H9 (cell line): ENCODE results near the gene AVPR2. TPM values are rescaled to one million over a fixed set of nuclear protein-coding genes. Genes with fewer than 3 reads are reported as not detected.

ENCODE experiments used
- DNase-seq: peaks from one replicate; pipeline ENCODE4 v3.0.0-alpha.2; 2017
- H2AFZ ChIP-seq: one replicate; pipeline ENCODE4 v1.6.1; 2013; ENCODE audit warnings: mild to moderate bottlenecking, low read length, control low read depth, moderate library complexity
- H2AK5ac ChIP-seq: 2 replicates; pipeline ENCODE4 v1.6.1; 2013; ENCODE audit warnings: low read length, control low read depth, mixed read lengths; ENCODE audit not compliant: insufficient read length
- H2BK120ac ChIP-seq: one replicate; pipeline ENCODE4 v1.6.1; 2013; ENCODE audit warnings: low read depth, mild to moderate bottlenecking, low read length, control low read depth, inconsistent platforms; ENCODE audit not compliant: poor library complexity, severe bottlenecking
- H2BK12ac ChIP-seq: 2 replicates; pipeline ENCODE4 v1.6.1; 2013; ENCODE audit warnings: low read length, control low read depth, mixed read lengths, low read depth; ENCODE audit not compliant: insufficient read length
- H2BK15ac ChIP-seq: 2 replicates; pipeline ENCODE4 v1.6.1; 2013; ENCODE audit warnings: low read depth, low read length, control low read depth
- H2BK20ac ChIP-seq: one replicate; pipeline ENCODE4 v1.6.1; 2013; ENCODE audit warnings: low read depth, mild to moderate bottlenecking, low read length, control low read depth, inconsistent platforms; ENCODE audit not compliant: poor library complexity, severe bottlenecking
- H2BK5ac ChIP-seq: 2 replicates; pipeline ENCODE4 v1.6.1; 2013; ENCODE audit warnings: low read length, control low read depth, mixed read lengths; ENCODE audit not compliant: insufficient read length
- H3K14ac ChIP-seq: 2 replicates; pipeline ENCODE4 v1.6.1; 2013; ENCODE audit warnings: low read length, control low read depth; ENCODE audit not compliant: insufficient read depth
- H3K18ac ChIP-seq: 2 replicates; pipeline ENCODE4 v1.6.1; 2013; ENCODE audit warnings: low read depth, mild to moderate bottlenecking, mixed read lengths, low read length, control low read depth; ENCODE audit not compliant: insufficient read length
- H3K23ac ChIP-seq: 2 replicates; pipeline ENCODE4 v1.6.1; 2013; ENCODE audit warnings: low read length, control low read depth, mixed read lengths, low read depth; ENCODE audit not compliant: insufficient read length
- H3K23me2 ChIP-seq: 2 replicates; pipeline ENCODE4 v1.6.1; 2013; ENCODE audit warnings: low read depth, mild to moderate bottlenecking, mixed read lengths, low read length, control low read depth; ENCODE audit not compliant: insufficient read length, poor library complexity, severe bottlenecking
- H3K27ac ChIP-seq: 2 replicates; pipeline ENCODE4 v1.5.1; 2013; ENCODE audit warnings: low read length, control low read depth, mixed read lengths, low read depth; ENCODE audit not compliant: insufficient read length
- H3K27me3 ChIP-seq: 2 replicates; pipeline ENCODE4 v1.6.1; 2013; ENCODE audit warnings: low read length, control low read depth, inconsistent platforms; ENCODE audit not compliant: insufficient read depth
- H3K4ac ChIP-seq: 2 replicates; pipeline ENCODE4 v1.6.1; 2013; ENCODE audit warnings: low read depth, mild to moderate bottlenecking, control low read depth, inconsistent platforms, low read length, moderate library complexity
- H3K4me1 ChIP-seq: 2 replicates; pipeline ENCODE4 v1.6.1; 2013; ENCODE audit warnings: low read length, control low read depth, inconsistent platforms; ENCODE audit not compliant: insufficient read depth
- H3K4me2 ChIP-seq: 2 replicates; pipeline ENCODE4 v1.6.1; 2013; ENCODE audit warnings: low read length, control low read depth, mixed read lengths; ENCODE audit not compliant: insufficient read length, insufficient read depth
- H3K56ac ChIP-seq: 2 replicates; pipeline ENCODE4 v1.6.1; 2013; ENCODE audit warnings: low read depth, mild to moderate bottlenecking, mixed read lengths, low read length, control low read depth; ENCODE audit not compliant: insufficient read length
- H3K79me1 ChIP-seq: 2 replicates; pipeline ENCODE4 v1.6.1; 2013; ENCODE audit warnings: low read depth, mild to moderate bottlenecking, moderate library complexity, low read length, control low read depth, inconsistent platforms; ENCODE audit not compliant: insufficient read depth, poor library complexity, severe bottlenecking
- H3K79me2 ChIP-seq: 2 replicates; pipeline ENCODE4 v1.6.1; 2013; ENCODE audit warnings: low read length, control low read depth, inconsistent platforms; ENCODE audit not compliant: insufficient read depth
- H3K9ac ChIP-seq: 2 replicates; pipeline ENCODE4 v1.6.1; 2013; ENCODE audit warnings: low read length, control low read depth, mixed read lengths; ENCODE audit not compliant: insufficient read length; ENCODE audit errors: extremely low read depth
- H3K9me3 ChIP-seq: one replicate; pipeline ENCODE4 v1.6.1; 2013; ENCODE audit warnings: low read depth, low read length, inconsistent platforms; ENCODE audit not compliant: control insufficient read depth
- H3T11ph ChIP-seq: one replicate; pipeline ENCODE4 v1.6.1; 2013; ENCODE audit warnings: mild to moderate bottlenecking, low read length, control low read depth, inconsistent platforms
- H4K20me1 ChIP-seq: one replicate; pipeline ENCODE4 v1.6.1; 2013; ENCODE audit not compliant: control insufficient read depth, insufficient read length, insufficient read depth
- H4K5ac ChIP-seq: 2 replicates; pipeline ENCODE4 v1.6.1; 2013; ENCODE audit warnings: low read depth, mild to moderate bottlenecking, mixed read lengths, low read length, control low read depth; ENCODE audit not compliant: insufficient read length
- H4K8ac ChIP-seq: replicated peaks from 2 replicates; pipeline ENCODE4 v1.6.1; 2013; ENCODE audit warnings: low read length, control low read depth, mixed read lengths, low read depth; ENCODE audit not compliant: insufficient read length
- H4K91ac ChIP-seq: 2 replicates; pipeline ENCODE4 v1.6.1; 2013; ENCODE audit warnings: low read depth, mild to moderate bottlenecking, moderate library complexity, mixed read lengths, low read length, control low read depth; ENCODE audit not compliant: insufficient read length
- H3K27ac Mint-ChIP-seq, 3 experiments: 2 replicates in 2 of 3; 3 replicates in 1 of 3; pipeline ENCODE4 v1.8.0; 2020 to 2021; ENCODE audit warnings: mixed read lengths in 3 of 3, mild to moderate bottlenecking in 1 of 3, moderate library complexity in 1 of 3
- H3K27me3 Mint-ChIP-seq: 2 replicates; pipeline ENCODE4 v1.8.0; 2021; ENCODE audit warnings: low read depth, mild to moderate bottlenecking, moderate library complexity, mixed read lengths
- H3K36me3 Mint-ChIP-seq, 3 experiments: 2 replicates in 2 of 3; 3 replicates in 1 of 3; pipeline ENCODE4 v1.8.0; 2020 to 2021; ENCODE audit warnings: low read depth in 3 of 3, mixed read lengths in 3 of 3; ENCODE audit not compliant: insufficient read depth in 1 of 3
- H3K4me1 Mint-ChIP-seq, 2 experiments: 2 replicates each; pipeline ENCODE4 v1.8.0; 2020; ENCODE audit warnings: mixed read lengths in 2 of 2
- H3K4me3 Mint-ChIP-seq, 2 experiments: 2 replicates in 1 of 2; 3 replicates in 1 of 2; pipeline ENCODE4 v1.8.0; 2020 to 2021; ENCODE audit warnings: mild to moderate bottlenecking in 2 of 2, mixed read lengths in 2 of 2, moderate library complexity in 1 of 2
- H3K9me3 Mint-ChIP-seq, 2 experiments: 2 replicates in 1 of 2; 3 replicates in 1 of 2; pipeline ENCODE4 v1.8.0; 2020; ENCODE audit warnings: mild to moderate bottlenecking in 2 of 2, mixed read lengths in 2 of 2, moderate library complexity in 1 of 2
- CTCF ChIP-seq: fragments of 200-600 bp; sonication (generic); conservative IDR thresholded peaks from 3 replicates; pipeline ENCODE4 v1.8.0; 2021; ENCODE audit warnings: antibody characterized with exemption, mild to moderate bottlenecking
- WGBS: extraction: QIAGEN DNeasy Blood & Tissue Kit; methylation state at CpG from one replicate; pipeline ENCODE4 v1.1.7; 2013; ENCODE audit warnings: missing lambda C conversion rate, low lambda C conversion rate, mixed read lengths; ENCODE audit not compliant: insufficient read length; ENCODE audit errors: extremely low coverage; 5-methylcytosine and 5-hydroxymethylcytosine counted together
- total RNA-seq: library from RNA; stranded (reverse); gene quantifications from 2 replicates; pipeline ENCODE4 v1.2.1, GENCODE V29; 2021

AVPR2 gene
- total RNA-seq, 1 experiment from 2014 or later: not detected

- no peak overlapping the region for H3K4ac ChIP-seq
- Mint-ChIP-seq H3K27ac (no peak overlapping the region), H3K36me3 (peaks cover 23 to 41% (median 34%) of the 10 kb centered on the region in 3 experiments), H3K27me3 (no peaks in the 10 kb centered on the region), H3K4me1 (peaks cover 5 to 30% of the 10 kb centered on the region in 2 experiments), H3K4me3 (no peak overlapping the region), H3K9me3 (peaks cover 4 to 12% of the 10 kb centered on the region in 2 experiments; a peak in 4 of 5 replicates)
- H4K91ac ChIP-seq: no peak overlapping the region
- H4K20me1 ChIP-seq: no peaks in the 10 kb centered on the region
- no peak overlapping the region for H4K8ac ChIP-seq
- H3K23ac ChIP-seq: no peak overlapping the region
- WGBS: no CpG with 5 or more reads among the region's 24 CpGs
- H3K4me1 ChIP-seq: no peaks in the 10 kb centered on the region
- H2BK20ac ChIP-seq: no peak overlapping the region
- H3K56ac ChIP-seq: no peak overlapping the region
- H3K9ac ChIP-seq: no peak overlapping the region
- H3K27ac ChIP-seq: no peak overlapping the region
- no peak for TF ChIP-seq CTCF
- H2AK5ac ChIP-seq: no peak overlapping the region
- no peak overlapping the region for H3T11ph ChIP-seq
- H3K18ac ChIP-seq: no peak overlapping the region
- no peak overlapping the region for H3K4me2 ChIP-seq
- no peaks in the 10 kb centered on the region for H3K27me3 ChIP-seq
- no peak overlapping the region for H4K5ac ChIP-seq
- H3K23me2 ChIP-seq: no peaks in the 10 kb centered on the region
- H2BK12ac ChIP-seq: no peak overlapping the region
- H2AFZ ChIP-seq: no peak overlapping the region
- H2BK5ac ChIP-seq: no peak overlapping the region
- no peak for DNase-seq
- no peak overlapping the region for H3K14ac ChIP-seq
- H3K79me2 ChIP-seq: no peaks in the 10 kb centered on the region
- no peak overlapping the region for H2BK15ac ChIP-seq
- no peaks in the 10 kb centered on the region for H3K79me1 ChIP-seq
- H2BK120ac ChIP-seq: no peak overlapping the region
- H3K9me3 ChIP-seq: no peaks in the 10 kb centered on the region
Observed at GRCh38 chrX:153945956-153946943, 41.8 kb downstream of the AVPR2 start.
